Neural progenitor cell (in vitro differentiated cells): ENCODE measurements around the gene LPXN. TPM values are rescaled to one million over a fixed set of nuclear protein-coding genes. Genes with fewer than 3 reads are reported as not detected.

ENCODE experiments used
- DNase-seq: peaks from one replicate; pipeline ENCODE4 v3.0.0-alpha.2; 2016; ENCODE audit warnings: low spot score
- H2AFZ ChIP-seq: fragments of 200-600 bp; sonication (generic); replicated peaks from 2 replicates; pipeline ENCODE4 v1.6.1; 2016; ENCODE audit warnings: antibody characterized with exemption
- H3F3A ChIP-seq: fragments of 200-600 bp; sonication (generic); 2 replicates; pipeline ENCODE4 v1.6.1; 2016; ENCODE audit warnings: antibody characterized with exemption, low read depth
- H3K27ac ChIP-seq: fragments of 200-600 bp; sonication (generic); 2 replicates; pipeline ENCODE4 v1.5.1; 2016; ENCODE audit warnings: mild to moderate bottlenecking
- H3K27me3 ChIP-seq: fragments of 200-600 bp; sonication (generic); 2 replicates; pipeline ENCODE4 v1.6.1; 2016; ENCODE audit warnings: mild to moderate bottlenecking, moderate library complexity
- H3K36me3 ChIP-seq: fragments of 200-600 bp; sonication (generic); 2 replicates; pipeline ENCODE4 v1.5.1; 2016
- H3K4me1 ChIP-seq: fragments of 200-600 bp; sonication (generic); 2 replicates; pipeline ENCODE4 v1.6.1; 2016; ENCODE audit warnings: mixed run types
- H3K4me2 ChIP-seq: fragments of 200-600 bp; sonication (generic); 2 replicates; pipeline ENCODE4 v1.6.1; 2016
- H3K4me3 ChIP-seq: fragments of 200-600 bp; sonication (generic); 2 replicates; pipeline ENCODE4 v1.5.1; 2016
- H3K79me2 ChIP-seq: fragments of 200-600 bp; sonication (generic); 2 replicates; pipeline ENCODE4 v1.6.1; 2016; ENCODE audit warnings: low read depth
- H3K9ac ChIP-seq: fragments of 200-600 bp; sonication (generic); 2 replicates; pipeline ENCODE4 v1.6.1; 2016
- H3K9me3 ChIP-seq: fragments of 200-600 bp; sonication (generic); 2 replicates; pipeline ENCODE4 v1.5.1; 2016; ENCODE audit warnings: low read depth
- H4K20me1 ChIP-seq: fragments of 200-600 bp; sonication (generic); 2 replicates; pipeline ENCODE4 v1.6.1; 2016; ENCODE audit warnings: low read depth
- H3K27ac Mint-ChIP-seq: 3 replicates; pipeline ENCODE4 v1.8.0; 2021; ENCODE audit warnings: mixed read lengths
- H3K27me3 Mint-ChIP-seq: 2 replicates; pipeline ENCODE4 v1.8.0; 2022; ENCODE audit warnings: low read depth, mild to moderate bottlenecking, inconsistent platforms, moderate library complexity, mixed read lengths; ENCODE audit not compliant: insufficient read depth
- H3K36me3 Mint-ChIP-seq: 3 replicates; pipeline ENCODE4 v1.8.0; 2021; ENCODE audit warnings: mixed read lengths
- H3K4me1 Mint-ChIP-seq: 3 replicates; pipeline ENCODE4 v1.8.0; 2021; ENCODE audit warnings: mixed read lengths
- H3K4me3 Mint-ChIP-seq: 3 replicates; pipeline ENCODE4 v1.8.0; 2021; ENCODE audit warnings: mild to moderate bottlenecking, moderate library complexity, mixed read lengths
- H3K9me3 Mint-ChIP-seq: 3 replicates; pipeline ENCODE4 v1.8.0; 2020; ENCODE audit warnings: mixed read lengths
- CTCF ChIP-seq: fragments of 200-600 bp; sonication (generic); IDR thresholded peaks from 2 replicates; pipeline ENCODE4 v1.5.1; 2017; ENCODE audit warnings: antibody characterized with exemption, mild to moderate bottlenecking
- EZH2 ChIP-seq: fragments of 200-600 bp; sonication (generic); IDR thresholded peaks from 2 replicates; pipeline ENCODE4 v1.6.1; 2017; ENCODE audit warnings: antibody characterized with exemption, mild to moderate bottlenecking, moderate library complexity
- EZH2phosphoT487 ChIP-seq: fragments of 200-600 bp; sonication (generic); IDR thresholded peaks from 2 replicates; pipeline ENCODE4 v1.6.1; 2017; ENCODE audit warnings: antibody characterized with exemption
- total RNA-seq: library from RNA; depleted of rRNA; stranded (reverse); fragments of >200 nt; gene quantifications from 2 replicates; pipeline ENCODE4 v1.2.3, GENCODE V29; 2015; ENCODE audit warnings: low replicate concordance

Gene LPXN
- total RNA-seq, 1 donor from 2014 or later = 5.0 TPM

GRCh38 chr11:58567889-58568512, 7.7 kb downstream of the LPXN start:
- no peak overlapping the region for H3K9ac ChIP-seq
- H3K27me3 Mint-ChIP-seq = no peaks in the 10 kb centered on the region
- no peaks in the 10 kb centered on the region for H3K4me1 Mint-ChIP-seq
- no peaks in the 10 kb centered on the region for H3K9me3 ChIP-seq
- H3K27ac ChIP-seq = no peak overlapping the region
- H3K79me2 ChIP-seq = no peaks in the 10 kb centered on the region
- H4K20me1 ChIP-seq = no peaks in the 10 kb centered on the region
- peaks cover 3% of the 10 kb centered on the region for H3F3A ChIP-seq
- no peak overlapping the region for H2AFZ ChIP-seq
- DNase-seq = peak; percentile 71
- peaks cover 4% of the 10 kb centered on the region for H3K36me3 Mint-ChIP-seq
- TF ChIP-seq EZH2phosphoT487 (no peak), EZH2 (no peak), CTCF (peak; percentile 80)
- no peaks in the 10 kb centered on the region for H3K36me3 ChIP-seq
- no peak overlapping the region for H3K27ac Mint-ChIP-seq
- no peaks in the 10 kb centered on the region for H3K4me1 ChIP-seq
- H3K4me3 Mint-ChIP-seq = no peak overlapping the region
- no peak overlapping the region for H3K4me3 ChIP-seq
- H3K27me3 ChIP-seq = no peaks in the 10 kb centered on the region
- H3K4me2 ChIP-seq = no peak overlapping the region
- H3K9me3 Mint-ChIP-seq = no peaks in the 10 kb centered on the region

GRCh38 chr11:58564231-58564630, 11.4 kb downstream of the LPXN start:
- H2AFZ ChIP-seq = no peak overlapping the region
- H3K4me3 ChIP-seq = no peak overlapping the region
- H3K79me2 ChIP-seq = no peaks in the 10 kb centered on the region
- peaks cover 11% of the 10 kb centered on the region for H3K4me1 Mint-ChIP-seq
- H3K36me3 Mint-ChIP-seq = no peaks in the 10 kb centered on the region
- no peak overlapping the region for H3K9ac ChIP-seq
- H3K9me3 Mint-ChIP-seq = no peaks in the 10 kb centered on the region
- no peak for DNase-seq
- H3K36me3 ChIP-seq = no peaks in the 10 kb centered on the region
- H4K20me1 ChIP-seq = no peaks in the 10 kb centered on the region
- H3K9me3 ChIP-seq = no peaks in the 10 kb centered on the region
- no peak overlapping the region for H3K4me3 Mint-ChIP-seq
- TF ChIP-seq EZH2 (no peak), CTCF (no peak), EZH2phosphoT487 (no peak)
- H3K27me3 Mint-ChIP-seq = no peaks in the 10 kb centered on the region
- H3K4me1 ChIP-seq = no peaks in the 10 kb centered on the region
- no peak overlapping the region for H3K4me2 ChIP-seq
- no peak overlapping the region for H3K27ac ChIP-seq
- no peaks in the 10 kb centered on the region for H3K27me3 ChIP-seq
- H3K27ac Mint-ChIP-seq = no peak overlapping the region
- H3F3A ChIP-seq = peaks cover 3% of the 10 kb centered on the region

GRCh38 chr11:58562375-58562800, 13.3 kb downstream of the LPXN start:
- TF ChIP-seq CTCF (no peak), EZH2 (no peak), EZH2phosphoT487 (no peak)

More at GRCh38 chr11:58562375-58562800, 13.3 kb downstream of the LPXN start:
- Mint-ChIP-seq H3K27ac (no peak overlapping the region), H3K27me3 (no peaks in the 10 kb centered on the region), H3K4me3 (no peak overlapping the region), H3K36me3 (no peaks in the 10 kb centered on the region), H3K9me3 (no peaks in the 10 kb centered on the region), H3K4me1 (peaks cover 11% of the 10 kb centered on the region)
- H3K4me3 ChIP-seq = no peak overlapping the region
- no peak overlapping the region for H3K27ac ChIP-seq
- H3K36me3 ChIP-seq = no peaks in the 10 kb centered on the region
- no peaks in the 10 kb centered on the region for H3K9me3 ChIP-seq
- H2AFZ ChIP-seq = no peak overlapping the region
- H3F3A ChIP-seq = no peaks in the 10 kb centered on the region
- H3K4me1 ChIP-seq = no peaks in the 10 kb centered on the region
- H3K79me2 ChIP-seq = no peaks in the 10 kb centered on the region
- H4K20me1 ChIP-seq = no peaks in the 10 kb centered on the region
- H3K9ac ChIP-seq = no peak overlapping the region
- no peak overlapping the region for H3K4me2 ChIP-seq
- DNase-seq = no peak
- H3K27me3 ChIP-seq = no peaks in the 10 kb centered on the region
